SIG-M5 treated with dmso at 0.1 percent for 504 hours (cell line): ENCODE measurements around the gene ZNF692.
"Not testable (repeated sequence)": the region's sequence is repeated elsewhere in the genome, so short reads cannot be mapped to it uniquely, and the experiment has no call there.

Experiments
- DNase-seq: peaks from one replicate; lab custom pipeline; 2025; ENCODE audit not compliant: unreplicated experiment; lab: John Stamatoyannopoulos, UW

ZNF692 gene

DNA sequence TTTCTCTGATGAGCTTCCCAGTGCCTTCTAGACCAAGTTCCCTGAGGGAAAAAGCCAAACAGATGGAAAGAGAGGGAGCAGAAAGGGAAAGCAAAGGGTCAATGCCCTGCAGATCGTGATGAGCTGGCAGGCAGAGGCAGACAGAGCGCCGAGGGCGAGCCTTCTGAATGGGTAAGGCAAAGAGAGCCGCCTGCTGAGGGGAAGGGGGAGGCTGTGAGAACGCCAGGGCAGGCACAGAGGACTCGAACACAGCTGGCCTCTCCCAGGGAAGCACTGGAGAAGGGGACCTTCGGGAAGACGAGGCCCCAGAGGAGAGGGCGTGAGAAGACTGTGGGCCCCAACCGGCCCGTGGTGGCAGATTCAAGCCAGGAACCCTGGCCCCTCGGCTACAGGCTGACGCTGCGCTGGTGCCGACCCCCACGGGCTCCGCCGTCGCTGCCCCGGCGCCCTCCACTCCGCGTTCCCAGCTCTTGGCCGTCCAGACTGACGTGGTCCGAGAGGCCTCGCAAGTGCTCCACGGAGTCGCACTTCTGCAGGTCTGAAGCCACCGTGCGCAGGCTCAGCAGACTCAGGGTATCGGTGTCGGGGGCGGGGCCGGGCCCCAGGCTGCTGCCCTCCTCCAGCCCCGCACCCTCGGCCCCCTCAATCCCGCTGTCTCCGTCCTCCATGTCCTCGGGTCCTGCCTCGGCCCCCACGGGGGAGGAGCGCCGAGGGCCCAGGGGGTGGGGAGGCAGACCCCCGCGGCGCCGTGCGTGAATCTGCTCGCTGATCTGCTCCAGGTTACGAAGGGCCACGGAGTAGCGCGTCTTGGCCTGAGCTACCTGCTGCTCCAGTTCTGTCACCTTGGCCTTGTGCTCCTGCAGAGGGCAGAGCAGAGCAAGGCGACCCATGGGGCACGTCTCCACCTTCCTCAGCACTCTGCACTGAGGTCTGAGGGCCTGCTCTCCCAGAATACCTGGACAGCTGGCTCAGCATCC, 47.1 kb downstream of the ZNF692 start:
- no peak for DNase-seq

DNA sequence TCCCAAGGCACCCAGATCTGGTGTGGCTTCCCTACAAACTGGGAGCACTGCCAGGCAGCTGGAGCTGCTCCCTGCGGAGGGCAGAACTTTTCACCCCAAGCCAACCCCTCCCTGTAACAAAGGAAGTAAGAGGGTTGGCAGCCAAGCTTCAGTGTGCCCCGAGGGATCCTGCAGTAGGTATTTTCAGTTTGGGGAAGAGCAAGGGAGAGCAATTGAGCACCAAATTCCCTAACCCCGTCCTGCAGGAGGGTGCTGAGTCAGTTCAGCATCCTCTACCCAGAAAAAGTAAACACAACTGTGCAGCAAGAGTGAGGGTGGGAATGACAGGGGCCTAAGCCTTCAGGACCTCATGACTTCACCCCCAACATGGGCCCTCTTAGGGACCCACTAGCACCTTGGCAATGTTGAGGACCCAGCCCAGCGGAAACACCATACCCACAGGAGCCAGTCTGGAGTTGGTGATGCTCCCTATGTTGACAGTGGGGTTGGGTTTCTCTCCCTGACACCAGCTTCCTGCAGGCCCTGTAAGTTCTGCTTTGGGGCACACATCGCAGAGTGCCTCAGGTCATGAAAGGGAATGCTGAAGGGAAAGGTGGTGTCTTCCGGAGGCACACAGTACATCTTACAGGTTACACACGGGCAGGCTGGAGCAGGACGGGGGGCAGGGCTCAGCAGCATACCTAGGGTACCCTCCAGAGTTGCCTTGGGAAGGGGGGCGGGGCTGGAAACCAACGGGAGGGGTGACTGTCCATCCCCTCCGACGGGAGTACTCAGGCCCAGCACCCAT, 48.0 kb downstream of the ZNF692 start:
- no peak for DNase-seq

DNA sequence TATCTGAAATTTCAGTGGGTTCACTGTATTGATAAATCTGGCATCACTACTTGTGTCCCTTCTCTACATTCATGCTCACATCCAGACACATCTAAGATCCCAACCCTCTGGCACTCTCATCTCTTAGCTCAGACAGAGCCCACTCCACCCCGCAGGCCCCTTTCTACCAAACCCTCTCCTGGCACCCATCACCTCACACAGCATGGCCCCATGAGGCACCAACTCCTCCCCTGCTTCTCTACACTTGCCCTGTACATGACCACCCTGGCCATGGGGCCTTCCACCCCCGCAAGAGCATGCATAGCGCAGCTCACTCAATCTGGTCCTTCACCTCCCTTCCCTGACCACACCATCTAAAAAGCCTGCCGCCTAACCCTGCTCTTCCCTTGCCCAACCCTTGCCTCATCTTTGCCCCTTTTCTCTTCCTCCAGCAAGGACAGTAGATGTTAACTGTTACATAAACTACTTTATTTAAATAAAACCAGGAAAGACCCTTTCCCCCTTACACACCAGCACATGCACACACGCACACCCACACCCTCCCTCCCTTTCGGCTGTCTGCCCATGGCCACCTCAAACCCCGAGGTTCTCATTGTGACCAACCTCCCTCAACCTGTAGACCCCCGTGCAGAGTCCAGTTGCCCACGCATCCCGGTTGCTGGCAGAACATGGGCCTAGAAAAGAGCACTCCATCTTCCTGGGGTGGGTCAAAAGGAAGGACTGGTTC, 48.7 kb downstream of the ZNF692 start:
- no peak for DNase-seq

DNA sequence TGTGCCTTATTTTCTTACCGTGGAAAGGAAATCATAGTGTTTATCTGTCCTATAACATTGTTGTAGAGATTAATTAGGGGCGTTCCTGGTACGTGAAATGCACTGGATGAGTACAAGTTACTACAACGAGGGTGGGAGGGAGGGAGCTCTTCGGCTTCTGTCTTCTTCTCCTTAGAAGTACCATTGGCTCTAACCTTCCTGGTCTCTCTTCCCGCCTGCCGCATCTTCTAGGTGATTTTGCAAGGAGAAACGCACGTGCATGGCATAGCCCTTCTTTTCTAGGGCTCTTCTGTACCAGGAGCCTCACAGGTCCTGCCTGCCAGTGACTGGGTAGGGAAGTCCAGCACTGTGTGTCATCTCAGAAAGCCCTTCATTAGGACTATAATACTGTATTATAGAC, 50.0 kb downstream of the ZNF692 start:
- no peak for DNase-seq

DNA sequence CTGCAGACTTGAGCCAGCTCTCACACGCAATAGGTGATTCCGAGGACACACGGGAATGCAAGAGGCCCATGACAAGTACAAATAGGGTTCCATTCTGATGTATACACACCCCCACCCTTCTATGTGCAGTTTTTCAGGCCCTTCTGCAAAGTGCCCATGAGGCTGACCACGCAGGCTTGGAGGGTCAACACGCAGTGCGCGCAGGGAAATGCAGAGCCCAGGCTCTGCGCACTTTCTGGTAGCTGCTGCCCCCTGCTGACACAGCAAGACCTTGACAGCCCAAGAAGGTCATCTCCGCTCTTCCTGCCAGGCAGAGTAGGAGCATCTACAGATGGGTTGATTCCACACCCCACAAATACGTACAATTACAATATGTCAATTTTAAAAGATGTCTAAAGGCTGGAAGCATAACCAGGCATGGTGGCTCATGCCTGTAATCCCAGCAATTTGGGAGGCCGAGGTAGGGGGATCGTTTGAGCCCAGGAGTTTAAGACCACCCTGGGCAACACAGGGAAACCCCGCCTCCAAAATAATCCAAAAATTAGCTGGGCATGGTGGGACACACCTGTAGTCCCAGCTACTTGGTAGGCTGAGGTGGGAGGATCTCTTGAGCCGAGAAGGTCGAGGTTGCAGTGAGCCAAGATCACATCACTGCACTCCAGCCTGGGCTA, 51.7 kb downstream of the ZNF692 start:
- DNase-seq = peak; percentile 73

DNA sequence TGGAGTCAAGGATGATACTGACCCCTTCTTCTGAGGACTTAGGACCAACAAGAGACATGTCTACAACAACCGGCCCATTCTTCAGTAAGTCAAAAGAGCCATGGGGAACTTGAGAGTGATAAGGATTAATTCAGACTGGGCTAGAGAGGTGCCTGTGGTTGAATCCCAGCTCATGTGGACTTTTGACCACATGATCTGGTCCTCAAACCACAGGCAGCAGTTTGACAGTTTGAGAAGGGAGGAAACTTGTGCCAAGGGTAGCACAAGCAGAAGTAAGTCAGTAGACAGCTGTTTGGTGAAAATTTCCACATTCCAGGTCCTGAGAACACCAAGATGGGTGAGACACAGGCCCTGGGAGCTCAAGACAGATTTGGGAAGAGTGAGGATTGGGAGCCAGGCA, 53.0 kb downstream of the ZNF692 start:
- DNase-seq = peak; percentile 75

DNA sequence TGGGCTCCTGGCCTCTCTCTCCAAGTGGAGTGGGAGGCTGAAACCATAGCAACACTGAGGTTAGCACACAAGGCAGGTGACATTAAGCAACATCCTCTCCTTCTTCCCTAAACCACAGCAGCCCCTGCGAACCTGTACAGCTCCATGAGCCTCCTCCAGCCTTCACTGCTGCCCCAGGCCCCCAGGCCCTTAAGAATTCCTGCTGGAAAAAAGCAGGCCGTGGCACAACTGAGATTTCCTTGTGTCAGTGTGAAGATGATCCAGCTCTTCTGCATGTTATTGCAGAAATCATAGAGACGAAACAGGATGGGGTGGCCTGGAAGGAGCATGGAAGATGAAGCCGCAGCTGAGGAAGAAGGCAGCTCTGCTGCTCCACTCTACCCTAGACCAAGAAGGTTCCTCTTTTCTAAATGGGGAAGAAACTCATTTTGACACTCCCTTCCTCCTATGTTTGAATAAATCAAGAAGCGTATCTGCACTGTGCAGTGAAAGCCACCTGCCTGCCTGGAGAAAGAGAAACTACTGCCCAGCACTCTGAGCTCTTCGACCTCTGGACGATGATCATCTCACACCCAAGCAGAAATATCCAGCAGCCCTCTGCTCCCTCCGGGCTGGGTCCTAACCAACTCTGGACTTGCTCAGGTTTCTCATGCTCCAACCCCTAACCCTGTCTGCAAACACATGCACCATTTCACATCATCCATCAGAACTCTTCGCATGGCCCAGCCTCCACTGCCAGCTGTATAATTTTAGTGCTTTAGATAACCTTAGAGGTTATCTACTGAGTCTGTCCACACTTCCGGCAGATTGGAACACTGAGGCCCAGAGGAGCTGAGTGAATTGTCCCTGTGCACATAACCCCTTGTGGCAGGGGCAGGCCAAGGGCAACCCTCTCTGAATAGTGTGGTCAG, 53.9 kb downstream of the ZNF692 start:
- DNase-seq = peak; percentile 98

DNA sequence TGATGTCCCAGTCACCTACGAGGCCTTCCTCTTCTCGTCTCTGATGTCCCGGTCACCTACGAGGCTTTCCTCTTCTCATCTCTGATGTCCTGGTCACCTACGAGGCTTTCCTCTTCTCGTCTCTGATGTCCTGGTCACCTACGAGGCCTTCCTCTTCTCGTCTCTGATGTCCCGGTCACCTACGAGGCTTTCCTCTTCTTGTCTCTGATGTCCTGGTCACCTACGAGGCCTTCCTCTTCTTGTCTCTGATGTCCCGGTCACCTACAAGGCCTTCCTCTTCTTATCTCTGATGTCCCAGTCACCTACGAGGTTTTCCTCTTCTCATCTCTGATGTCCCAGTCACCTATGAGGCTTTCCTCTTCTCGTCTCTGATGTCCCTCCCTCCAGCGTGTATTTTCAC, 55.4 kb downstream of the ZNF692 start:
- not testable (repeated sequence) for DNase-seq

DNA sequence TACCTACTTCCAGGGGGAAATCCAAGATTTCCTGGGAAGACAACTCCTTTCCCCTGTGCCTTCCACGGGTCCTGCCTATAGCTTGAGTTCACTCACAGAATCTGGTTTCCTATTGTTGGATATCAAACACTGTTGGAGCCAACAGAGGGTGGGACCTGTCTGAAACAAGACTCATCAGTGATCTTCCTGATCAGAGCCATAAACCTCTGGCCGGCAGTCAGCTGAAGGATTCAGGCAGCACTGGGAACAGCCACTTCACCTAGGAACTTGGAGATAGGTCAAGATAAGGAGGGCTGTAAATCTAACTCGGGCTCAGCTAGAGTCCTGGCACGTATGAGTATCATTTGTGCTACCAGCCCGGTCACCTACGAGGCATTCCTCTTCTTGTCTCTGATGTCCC, 56.4 kb downstream of the ZNF692 start:
- no peak for DNase-seq

DNA sequence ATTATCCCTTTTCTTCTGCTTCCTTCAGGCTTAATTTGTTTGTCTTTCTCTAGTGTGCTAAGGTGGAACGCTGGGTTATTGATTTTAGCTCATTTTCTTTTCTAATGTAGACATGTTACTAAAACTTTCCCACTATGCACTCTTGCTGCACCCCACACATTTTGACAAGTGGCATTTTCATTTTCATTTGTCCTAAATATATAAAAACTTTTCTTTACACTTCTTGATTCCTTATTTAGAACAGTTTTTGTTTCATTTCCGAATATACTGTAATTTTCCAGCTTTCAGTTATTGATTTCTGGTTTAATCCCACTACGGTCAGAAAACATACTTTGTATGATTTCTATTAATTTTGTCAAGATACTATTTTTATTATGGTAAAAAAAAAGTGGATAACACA, 58.4 kb downstream of the ZNF692 start:
- no peak for DNase-seq
